Activated CD4-positive, alpha-beta T cell treated with anti-CD3 and anti-CD28 coated beads for 24 hours (primary cell): Measurements from ENCODE around the gene CASTOR2.
"Not testable (repeated sequence)": the region's sequence is repeated elsewhere in the genome, so short reads cannot be mapped to it uniquely, and the experiment has no call there.

Experiments used
- DNase-seq, 2 donors: peaks; one replicate each; pipeline ENCODE4 v3.0.0-alpha.2; 2020; ENCODE audit warnings: low read depth in 2 of 2

Gene CASTOR2

GRCh38 chr7:74964511-74965119 is at the start of gene CASTOR2:
Gene CASTOR2, plus strand, starts transcription at chr7:74964705. Its CDS starts 281 bp downstream, at chr7:74964986.
- DNase-seq = peak; percentile 33 to 38

GRCh38 chr7:74922321-74922890 is 42.1 kb upstream of the CASTOR2 start:
- DNase-seq = not testable (repeated sequence)

GRCh38 chr7:74923644-74924043 is 40.9 kb upstream of the CASTOR2 start:
- DNase-seq = not testable (repeated sequence)

- not testable (repeated sequence) for DNase-seq
These were observed 37.5 kb upstream of the CASTOR2 start for GRCh38 chr7:74926968-74927367.

GRCh38 chr7:74931563-74932328 is 32.8 kb upstream of the CASTOR2 start:
- DNase-seq = not testable (repeated sequence)

GRCh38 chr7:74939429-74939828 is 25.1 kb upstream of the CASTOR2 start:
- DNase-seq = not testable (repeated sequence)

GRCh38 chr7:74941302-74942069 is 23.0 kb upstream of the CASTOR2 start:
- DNase-seq = not testable (repeated sequence)

GRCh38 chr7:74943923-74944322 is 20.6 kb upstream of the CASTOR2 start:
- DNase-seq = not testable (repeated sequence)

GRCh38 chr7:74947741-74948140 is 16.8 kb upstream of the CASTOR2 start:
- not testable (repeated sequence) for DNase-seq

- DNase-seq = not testable (repeated sequence)
These were observed 10.7 kb upstream of the CASTOR2 start for GRCh38 chr7:74953774-74954173.

- DNase-seq = not testable (repeated sequence)
These were observed 6.2 kb upstream of the CASTOR2 start for GRCh38 chr7:74958328-74958727.

GRCh38 chr7:74963704-74964510 is 598 bp upstream of the CASTOR2 start:
- not testable (repeated sequence) for DNase-seq

GRCh38 chr7:74966208-74966854 is 1.8 kb downstream of the CASTOR2 start:
- DNase-seq = not testable (repeated sequence)

GRCh38 chr7:74966909-74967308 is 2.4 kb downstream of the CASTOR2 start:
- DNase-seq = not testable (repeated sequence)

GRCh38 chr7:74971431-74971830 is 6.9 kb downstream of the CASTOR2 start:
- DNase-seq = not testable (repeated sequence)

GRCh38 chr7:74972377-74972776 is 7.9 kb downstream of the CASTOR2 start:
- DNase-seq = not testable (repeated sequence)

GRCh38 chr7:74975959-74976358 is 11.5 kb downstream of the CASTOR2 start:
- not testable (repeated sequence) for DNase-seq

- DNase-seq = not testable (repeated sequence)
These were observed 13.0 kb downstream of the CASTOR2 start for GRCh38 chr7:74977523-74977922.

GRCh38 chr7:74988436-74988835 is 23.9 kb downstream of the CASTOR2 start:
- DNase-seq = not testable (repeated sequence)

- DNase-seq = no peak
These were observed 28.6 kb downstream of the CASTOR2 start for GRCh38 chr7:74993121-74993520.
